HepG2 (cell line): ENCODE data around the gene NAA15. TPM values are rescaled to one million over a fixed set of nuclear protein-coding genes. Genes with fewer than 3 reads are reported as not detected.

Experiments
- AGO1 ChIP-seq: fragments of 200-400 bp; formaldehyde crosslinking; IDR thresholded peaks from 2 replicates; pipeline ENCODE4 v1.6.1; 2017; ENCODE audit warnings: mild to moderate bottlenecking, low read depth, low read length, moderate library complexity; ENCODE audit not compliant: poor library complexity, severe bottlenecking
- ASH2L ChIP-seq: fragments of 300-600, 200-600 bp; sonication (generic); IDR thresholded peaks from 2 replicates; pipeline ENCODE4 v1.7.0; 2017; ENCODE audit warnings: low read depth, mild to moderate bottlenecking, moderate library complexity, mixed read lengths, low read length; ENCODE audit not compliant: insufficient read length
- CREBL2 ChIP-seq: sonication (generic); formaldehyde crosslinking; IDR thresholded peaks from 2 replicates; pipeline ENCODE4 v1.8.1; 2023; ENCODE audit warnings: missing genetic modification reagents, mild to moderate bottlenecking, borderline replicate concordance
- HDAC2 ChIP-seq: sonication (generic); formaldehyde crosslinking; IDR thresholded peaks from 2 replicates; pipeline ENCODE4 v1.4.0; 2020; ENCODE audit warnings: missing genetic modification reagents
- NFE2L2 ChIP-seq: fragments of 150-350 bp; IDR thresholded peaks from 2 replicates; pipeline ENCODE4 v1.6.1; 2014; ENCODE audit warnings: low read length
- NR2F1 ChIP-seq, 2 experiments: fragments of 450-650 bp in 1 of 2; formaldehyde crosslinking in 1 of 2; IDR thresholded peaks; 2 replicates each; pipeline versions ENCODE4 v1.5.0 to v1.6.1; 2016 to 2020; ENCODE audit warnings: mild to moderate bottlenecking in 1 of 2, missing compliant biosample characterization in 1 of 2, missing genetic modification reagents in 1 of 2, moderate library complexity in 1 of 2
- NRL ChIP-seq: sonication (generic); formaldehyde crosslinking; IDR thresholded peaks from 2 replicates; pipeline ENCODE4 v1.5.0; 2020; ENCODE audit warnings: missing genetic modification reagents, mild to moderate bottlenecking, moderate library complexity, borderline replicate concordance
- POLR2A ChIP-seq, 2 experiments: IDR thresholded peaks; 2 replicates each; pipeline ENCODE4 v1.6.1; 2011; ENCODE audit warnings: low read depth in 2 of 2, low read length in 2 of 2, mild to moderate bottlenecking in 1 of 2, moderate library complexity in 1 of 2; ENCODE audit not compliant: insufficient read depth in 1 of 2
- RAD51 ChIP-seq: fragments of 450-650 bp; IDR thresholded peaks from 2 replicates; pipeline ENCODE4 v1.6.1; 2016; ENCODE audit warnings: borderline replicate concordance
- RBM22 ChIP-seq: fragments of 200-400 bp; formaldehyde crosslinking; optimal IDR thresholded peaks from 2 replicates; pipeline ENCODE3; 2017; ENCODE audit warnings: mild to moderate bottlenecking, low read length, moderate library complexity
- SMYD3 ChIP-seq: sonication (generic); formaldehyde crosslinking; IDR thresholded peaks from 2 replicates; pipeline ENCODE4 v1.8.1; 2023; ENCODE audit warnings: mild to moderate bottlenecking, missing genetic modification reagents
- SRSF9 ChIP-seq: fragments of 200-400 bp; formaldehyde crosslinking; IDR thresholded peaks from 2 replicates; pipeline ENCODE4 v1.6.1; 2018; ENCODE audit warnings: borderline replicate concordance, mild to moderate bottlenecking, low read depth, low read length; ENCODE audit not compliant: insufficient read depth, poor library complexity, severe bottlenecking
- STAT6 ChIP-seq: sonication (generic); formaldehyde crosslinking; IDR thresholded peaks from 2 replicates; pipeline ENCODE4 v1.4.0; 2020; ENCODE audit warnings: missing genetic modification reagents, mild to moderate bottlenecking, borderline replicate concordance
- TCF12 ChIP-seq, 2 experiments: fragments of 450-650 bp in 1 of 2; sonication (generic) in 1 of 2; formaldehyde crosslinking in 1 of 2; IDR thresholded peaks; 2 replicates each; pipeline versions ENCODE4 v1.6.1 to v1.8.0; 2017 to 2022; ENCODE audit warnings: antibody characterized with exemption in 1 of 2, mild to moderate bottlenecking in 1 of 2, missing genetic modification reagents in 1 of 2, moderate library complexity in 1 of 2
- ZBTB34 ChIP-seq: sonication (generic); formaldehyde crosslinking; IDR thresholded peaks from 2 replicates; pipeline ENCODE4 v1.8.0; 2022; ENCODE audit warnings: mild to moderate bottlenecking, missing genetic modification reagents
- ZFX ChIP-seq: sonication (generic); formaldehyde crosslinking; IDR thresholded peaks from 2 replicates; pipeline ENCODE4 v1.4.0; 2020; ENCODE audit warnings: mild to moderate bottlenecking, low read depth, missing genetic modification reagents, moderate library complexity
- ZFY ChIP-seq: sonication (generic); formaldehyde crosslinking; IDR thresholded peaks from 2 replicates; pipeline ENCODE4 v1.4.0; 2020; ENCODE audit warnings: missing genetic modification reagents
- ZNF101 ChIP-seq: sonication (generic); formaldehyde crosslinking; IDR thresholded peaks from 2 replicates; pipeline ENCODE4 v1.4.0; 2020; ENCODE audit warnings: mild to moderate bottlenecking, low read depth, missing genetic modification reagents, borderline replicate concordance
- ZNF296 ChIP-seq: sonication (generic); formaldehyde crosslinking; conservative IDR thresholded peaks from 2 replicates; pipeline ENCODE4 v1.5.0; 2020; ENCODE audit warnings: mild to moderate bottlenecking, missing genetic modification reagents
- ZNF703 ChIP-seq: sonication (generic); formaldehyde crosslinking; IDR thresholded peaks from 2 replicates; pipeline ENCODE4 v1.5.1; 2020; ENCODE audit warnings: missing genetic modification reagents, mild to moderate bottlenecking, moderate library complexity, borderline replicate concordance
- ZNF83 ChIP-seq: sonication (generic); formaldehyde crosslinking; IDR thresholded peaks from 2 replicates; pipeline ENCODE4 v1.4.0; 2020; ENCODE audit warnings: missing genetic modification reagents, mild to moderate bottlenecking, borderline replicate concordance
- polyA plus RNA-seq, 8 experiments: library from polyadenylated mRNA; depleted of rRNA in 3 of 8; stranded (reverse) in 7 of 8; unstranded in 1 of 8; fragments of >200 nt; fragmentation: Illumina TruSeq in 4 of 8; extraction: Trizol in 4 of 8; gene quantifications; 2 replicates each; pipeline versions ENCODE4 v1.2.1 to v1.2.3, GENCODE V29; 2011 to 2016; ENCODE audit warnings: low read depth in 4 of 8, missing spikeins in 1 of 8, mixed read lengths in 1 of 8; ENCODE audit not compliant: insufficient read depth in 1 of 8
- total RNA-seq, 5 experiments: library from RNA; depleted of rRNA; stranded (reverse); fragments of >200 nt; fragmentation: Illumina TruSeq; extraction: Trizol; gene quantifications; 2 replicates each; pipeline ENCODE4 v1.2.3, GENCODE V29; 2016; ENCODE audit warnings: low read depth in 1 of 5
- TF ChIP-seq, protein P1 (sequence below): sonication (generic); formaldehyde crosslinking; IDR thresholded peaks from 2 replicates; pipeline ENCODE4 v1.4.0; 2020; ENCODE audit warnings: missing genetic modification reagents

NAA15 gene
- total and polyA plus RNA-seq, 2 of the 13 experiments (the other 11 are each of a cell fraction or from before 2014, with no cell fraction given): 6.2 to 50.2 TPM

- no peak for TF ChIP-seq RAD51
- TF ChIP-seq ZNF101: no peak
- no peak for TF ChIP-seq NFE2L2
- 0 out of 2 replicates have a peak, but pooled peaks have one; percentile 70 for TF ChIP-seq ZNF703 (CRISPR knock-in tag)
- TF ChIP-seq ZNF296 (CRISPR knock-in tag): peak; percentile 55; the same call in 1 of the 2 replicates
- no peak for TF ChIP-seq TCF12 (IDR thresholded peaks at IDR 0.05)
- TF ChIP-seq TCF12 (CRISPR knock-in tag; IDR thresholded peaks at IDR 0.05): no peak
- peak; percentile 43 for TF ChIP-seq AGO1
- TF ChIP-seq HDAC2 (CRISPR knock-in tag): no peak; the same call in 1 of the 2 replicates
- no peak for TF ChIP-seq RBM22
- TF ChIP-seq ZFY (CRISPR knock-in tag): peak; percentile 73
- peak; percentile 23; the same call in 1 of the 2 replicates for TF ChIP-seq NRL (CRISPR knock-in tag)
- peak; percentile 71 for TF ChIP-seq ASH2L
- TF ChIP-seq NR2F1 (CRISPR knock-in tag; IDR thresholded peaks at IDR 0.05): peak in 1 of 2 experiments; percentile 18; a peak in 1 of 4 replicates
- TF ChIP-seq SRSF9: no peak
- TF ChIP-seq ZBTB34 (CRISPR knock-in tag): 0 out of 2 replicates have a peak, but pooled peaks have one; percentile 22
- no peak for TF ChIP-seq CREBL2
- no peak for TF ChIP-seq SMYD3 (CRISPR knock-in tag)
- TF ChIP-seq ZFX (CRISPR knock-in tag): peak; percentile 79
- TF ChIP-seq ZNF83 (CRISPR knock-in tag): 0 out of 2 replicates have a peak, but pooled peaks have one; percentile 7
- TF ChIP-seq, protein P1, sequence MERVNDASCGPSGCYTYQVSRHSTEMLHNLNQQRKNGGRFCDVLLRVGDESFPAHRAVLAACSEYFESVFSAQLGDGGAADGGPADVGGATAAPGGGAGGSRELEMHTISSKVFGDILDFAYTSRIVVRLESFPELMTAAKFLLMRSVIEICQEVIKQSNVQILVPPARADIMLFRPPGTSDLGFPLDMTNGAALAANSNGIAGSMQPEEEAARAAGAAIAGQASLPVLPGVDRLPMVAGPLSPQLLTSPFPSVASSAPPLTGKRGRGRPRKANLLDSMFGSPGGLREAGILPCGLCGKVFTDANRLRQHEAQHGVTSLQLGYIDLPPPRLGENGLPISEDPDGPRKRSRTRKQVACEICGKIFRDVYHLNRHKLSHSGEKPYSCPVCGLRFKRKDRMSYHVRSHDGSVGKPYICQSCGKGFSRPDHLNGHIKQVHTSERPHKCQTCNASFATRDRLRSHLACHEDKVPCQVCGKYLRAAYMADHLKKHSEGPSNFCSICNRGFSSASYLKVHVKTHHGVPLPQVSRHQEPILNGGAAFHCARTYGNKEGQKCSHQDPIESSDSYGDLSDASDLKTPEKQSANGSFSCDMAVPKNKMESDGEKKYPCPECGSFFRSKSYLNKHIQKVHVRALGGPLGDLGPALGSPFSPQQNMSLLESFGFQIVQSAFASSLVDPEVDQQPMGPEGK (CRISPR knock-in tag): peak; percentile 54; the same call in 1 of the 2 replicates
- TF ChIP-seq POLR2A (IDR thresholded peaks at IDR 0.05; ENCODE audit: insufficient read depth in 1 of 2, low read depth in 2 of 2, low read length in 2 of 2): peak in 1 of 2 experiments; percentile 50; a peak in 2 of 4 replicates
- TF ChIP-seq STAT6 (CRISPR knock-in tag): no peak
These were observed 711 bp downstream of the NAA15 start, which contains the start of gene NDUFC1 (continued) for GRCh38 chr4:139301821-139302611.
